HepG2 (cell line): ENCODE measurements around the gene SMAD6. TPM values are rescaled to one million over a fixed set of nuclear protein-coding genes. Genes with fewer than 3 reads are reported as not detected.
A peak's percentile ranks its signal among the peaks of the same experiment; 100 is the strongest.

ENCODE experiments used
- ATAC-seq: fragments of 200-7000 bp; cut with Tn5 transposase; 3 replicates; pipeline ENCODE4 v1.9.1; 2020; ENCODE audit warnings: mild to moderate bottlenecking, moderate library complexity
- BruUV-seq: library from RNA; stranded (reverse); fragments of 400-500 nt; replicated peaks from 2 replicates; lab custom pipeline; 2021; lab: Mats Ljungman, UMichigan
- CTCF ChIA-PET: fragments of 300-600 bp; formaldehyde crosslinking; extraction: SDS; loops from one replicate; lab custom pipeline; 2021; ENCODE audit warnings: low total read pairs, inconsistent platforms, low intra/inter-chr PET ratio; lab: Yijun Ruan, JAX
- POLR2A ChIA-PET: fragments of 350-600 bp; sonication (Branson Sonifier 250); formaldehyde crosslinking; loops from one replicate; lab custom pipeline; 2020; ENCODE audit warnings: antibody characterized with exemption, inconsistent platforms; lab: Yijun Ruan, JAX
- DNase-seq: peaks from one replicate; pipeline ENCODE4 v3.0.0-alpha.2; 2015; ENCODE audit warnings: low spot score
- FAIRE-seq: peaks from 3 replicates; lab custom pipeline; 2011; peaks lifted over from hg19 to GRCh38; lab: Jason Lieb, UNC
- H2AFZ ChIP-seq: one replicate; pipeline ENCODE4 v1.6.1; 2011; ENCODE audit warnings: low read length, inconsistent platforms
- H3K27ac ChIP-seq: fragments of 300-600 bp; 3 replicates; pipeline ENCODE4 v1.8.0; 2011; ENCODE audit warnings: mixed run types, mild to moderate bottlenecking, mixed read lengths, low read length, inconsistent platforms; ENCODE audit not compliant: insufficient read depth; ENCODE audit errors: extremely low read length
- H3K27me3 ChIP-seq, 2 experiments: fragments of 200-600 bp in 1 of 2; 2 replicates in 1 of 2; 3 replicates in 1 of 2; pipeline versions ENCODE4 v1.6.0 to v1.8.0; 2011; ENCODE audit warnings: low read length in 2 of 2, mild to moderate bottlenecking in 2 of 2, moderate library complexity in 2 of 2, inconsistent platforms in 1 of 2; ENCODE audit not compliant: insufficient read depth in 2 of 2, control insufficient read depth in 1 of 2
- H3K36me3 ChIP-seq, 2 experiments: fragments of 200-600 bp in 1 of 2; replicated peaks in 1 of 2; 2 replicates in 1 of 2; 3 replicates in 1 of 2; pipeline versions ENCODE4 v1.5.1 to v1.8.0; 2011; ENCODE audit warnings: low read length in 2 of 2, inconsistent platforms in 1 of 2; ENCODE audit not compliant: insufficient read depth in 2 of 2, control insufficient read depth in 1 of 2
- H3K4me1 ChIP-seq: 2 replicates; pipeline ENCODE4 v1.5.1; 2012; ENCODE audit warnings: low read length, inconsistent platforms; ENCODE audit not compliant: insufficient read depth
- H3K4me2 ChIP-seq: 2 replicates; pipeline ENCODE4 v1.6.0; 2011; ENCODE audit warnings: low read depth, low read length, inconsistent platforms
- H3K4me3 ChIP-seq, 3 experiments: fragments of 200-600 bp in 1 of 3; sonication (generic), shearing (Covaris generic) in 1 of 3; replicated peaks in 1 of 3; 2 replicates each; pipeline ENCODE4 v1.5.1; 2011 to 2016; ENCODE audit warnings: low read length in 3 of 3, inconsistent platforms in 2 of 3, low read depth in 2 of 3, mild to moderate bottlenecking in 2 of 3, control low read depth in 1 of 3, mixed read lengths in 1 of 3; ENCODE audit not compliant: insufficient read depth in 1 of 3
- H3K79me2 ChIP-seq: one replicate; pipeline ENCODE4 v1.6.1; 2011; ENCODE audit warnings: low read length, inconsistent platforms; ENCODE audit not compliant: insufficient read depth
- H3K9ac ChIP-seq: 2 replicates; pipeline ENCODE4 v1.6.0; 2011; ENCODE audit warnings: mild to moderate bottlenecking, low read depth, low read length, inconsistent platforms; ENCODE audit not compliant: insufficient read depth
- H3K9me3 ChIP-seq: 2 replicates; pipeline ENCODE4 v1.5.1; 2012; ENCODE audit warnings: mild to moderate bottlenecking, low read length
- H4K20me1 ChIP-seq: 2 replicates; pipeline ENCODE4 v1.6.0; 2011; ENCODE audit warnings: inconsistent platforms, mild to moderate bottlenecking, low read length, moderate library complexity; ENCODE audit not compliant: insufficient read depth
- NKX3-1 ChIP-seq: sonication (generic); formaldehyde crosslinking; IDR thresholded peaks from 2 replicates; pipeline ENCODE4 v1.5.0; 2020; ENCODE audit warnings: missing genetic modification reagents
- RFXANK ChIP-seq: IDR thresholded peaks from 2 replicates; pipeline ENCODE4 v1.6.1; 2016
- SOX5 ChIP-seq: IDR thresholded peaks from 2 replicates; pipeline ENCODE4 v1.6.1; 2016; ENCODE audit warnings: borderline replicate concordance
- SP4 ChIP-seq: sonication (generic); formaldehyde crosslinking; IDR thresholded peaks from 2 replicates; pipeline ENCODE4 v1.8.1; 2023; ENCODE audit warnings: mild to moderate bottlenecking, missing genetic modification reagents
- ZMYM2 ChIP-seq: sonication (generic); formaldehyde crosslinking; IDR thresholded peaks from 2 replicates; pipeline ENCODE4 v1.8.0; 2022; ENCODE audit warnings: mild to moderate bottlenecking, missing genetic modification reagents
- ZNF484 ChIP-seq: sonication (generic); formaldehyde crosslinking; IDR thresholded peaks from 2 replicates; pipeline ENCODE4 v1.5.1; 2020; ENCODE audit warnings: mild to moderate bottlenecking, low read depth, missing genetic modification reagents, borderline replicate concordance
- WGBS: methylation state at CpG from one replicate; pipeline ENCODE4 v1.1.6; 2017; ENCODE audit warnings: low lambda C conversion rate; 5-methylcytosine and 5-hydroxymethylcytosine counted together
- in situ Hi-C: cut with HindIII; loops from 2 replicates; pipeline ENCODE4 v1.10.0; 2017; ENCODE audit warnings: low pct_unique_long_range_greater_than_20kb; ENCODE audit not compliant: extremely low pct_ligation_motif_present
- intact Hi-C: fragments of 100-400 bp; cut with micrococcal nuclease; formaldehyde crosslinking; loops from one replicate; pipeline ENCODE4 v1.10.0; 2022; ENCODE audit not compliant: unreplicated experiment
- polyA plus RNA-seq, 8 experiments: library from polyadenylated mRNA; depleted of rRNA in 3 of 8; stranded (reverse) in 7 of 8; unstranded in 1 of 8; fragments of >200 nt; fragmentation: Illumina TruSeq in 4 of 8; extraction: Trizol in 4 of 8; gene quantifications; 2 replicates each; pipeline versions ENCODE4 v1.2.1 to v1.2.3, GENCODE V29; 2011 to 2016; ENCODE audit warnings: low read depth in 4 of 8, missing spikeins in 1 of 8, mixed read lengths in 1 of 8; ENCODE audit not compliant: insufficient read depth in 1 of 8
- total RNA-seq, 5 experiments: library from RNA; depleted of rRNA; stranded (reverse); fragments of >200 nt; fragmentation: Illumina TruSeq; extraction: Trizol; gene quantifications; 2 replicates each; pipeline ENCODE4 v1.2.3, GENCODE V29; 2016; ENCODE audit warnings: low read depth in 1 of 5
- TF ChIP-seq, protein P1 (sequence below): sonication (generic); formaldehyde crosslinking; IDR thresholded peaks from 2 replicates; pipeline ENCODE4 v1.9.0; 2021; ENCODE audit warnings: missing genetic modification reagents, borderline replicate concordance
- TF ChIP-seq, protein P2 (sequence below): sonication (generic); formaldehyde crosslinking; IDR thresholded peaks from 2 replicates; pipeline ENCODE4 v1.4.0; 2020; ENCODE audit warnings: mild to moderate bottlenecking, low read depth, missing genetic modification reagents
- TF ChIP-seq, protein P3 (sequence below), 2 experiments: sonication (generic) in 1 of 2; formaldehyde crosslinking in 1 of 2; IDR thresholded peaks; 2 replicates each; pipeline versions ENCODE4 v1.4.0 to v1.6.1; 2016 to 2020; ENCODE audit warnings: borderline replicate concordance in 1 of 2, low read depth in 1 of 2, mild to moderate bottlenecking in 1 of 2, missing genetic modification reagents in 1 of 2
- TF ChIP-seq, protein P4 (sequence below): sonication (generic); formaldehyde crosslinking; IDR thresholded peaks from 2 replicates; pipeline ENCODE4 v1.5.1; 2020; ENCODE audit warnings: mild to moderate bottlenecking, missing genetic modification reagents, moderate library complexity

Gene SMAD6
- total and polyA plus RNA-seq, 2 of the 13 experiments (the other 11 are each of a cell fraction or from before 2014, with no cell fraction given): 3.3 to 4.4 TPM

DNA sequence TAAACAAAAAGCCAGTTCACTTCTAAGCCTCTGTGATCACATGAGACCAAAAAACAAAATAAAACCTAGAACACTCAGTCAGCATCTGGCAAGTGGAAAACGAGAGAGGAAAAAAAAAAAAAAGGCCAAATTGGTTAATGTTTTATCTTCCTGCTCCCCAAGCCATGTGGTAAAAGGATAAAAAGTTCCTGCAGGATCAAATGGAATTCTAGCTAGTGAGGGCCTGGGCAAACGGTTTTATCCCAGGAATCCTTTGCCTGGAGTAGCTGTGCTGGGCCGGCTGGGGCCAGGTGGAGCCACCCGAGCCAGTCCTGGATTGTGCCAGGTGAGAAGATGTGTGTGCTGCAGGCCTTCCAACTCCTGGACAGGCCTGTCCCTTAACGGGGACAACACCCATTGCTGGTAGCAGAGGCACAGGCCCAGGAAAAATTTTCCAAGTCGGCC is 13.2 kb downstream of the SMAD6 start:
- H3K9me3 ChIP-seq: no peaks in the 10 kb centered on the region
- H3K79me2 ChIP-seq: no peaks in the 10 kb centered on the region
- CTCF ChIA-PET: no interaction called here
- H3K27me3 ChIP-seq: no peaks in the 10 kb centered on the region
- POLR2A ChIA-PET: interaction anchor here (0.6 to 2.1 kb wide), 2 partner anchors 11 to 14 kb away, joined by 3 to 15 read pairs; no protein-coding TSS in a partner anchor
- peaks cover 0 to 23% of the 10 kb centered on the region in 2 experiments; a peak in 2 of 5 replicates for H3K36me3 ChIP-seq
- H3K9ac ChIP-seq: no peak overlapping the region
- BruUV-seq: no TSS peak
- H3K27ac ChIP-seq: peak overlapping the region; percentile 27
- in situ Hi-C loops: no loop called here
- no peak overlapping the region for H3K4me3 ChIP-seq
- DNase-seq (peak; percentile 58), ATAC-seq (peak; percentile 73), FAIRE-seq (peak; percentile 46)
- no peak overlapping the region for H3K4me2 ChIP-seq
- WGBS: 45% methylated on average over 6 of the region's 6 CpGs
- intact Hi-C loops: no loop called here
- no peak overlapping the region for H2AFZ ChIP-seq
- H3K4me1 ChIP-seq: peaks cover 20% of the 10 kb centered on the region
- H4K20me1 ChIP-seq: no peaks in the 10 kb centered on the region
- no peak for TF ChIP-seq RFXANK
- TF ChIP-seq, protein P1, sequence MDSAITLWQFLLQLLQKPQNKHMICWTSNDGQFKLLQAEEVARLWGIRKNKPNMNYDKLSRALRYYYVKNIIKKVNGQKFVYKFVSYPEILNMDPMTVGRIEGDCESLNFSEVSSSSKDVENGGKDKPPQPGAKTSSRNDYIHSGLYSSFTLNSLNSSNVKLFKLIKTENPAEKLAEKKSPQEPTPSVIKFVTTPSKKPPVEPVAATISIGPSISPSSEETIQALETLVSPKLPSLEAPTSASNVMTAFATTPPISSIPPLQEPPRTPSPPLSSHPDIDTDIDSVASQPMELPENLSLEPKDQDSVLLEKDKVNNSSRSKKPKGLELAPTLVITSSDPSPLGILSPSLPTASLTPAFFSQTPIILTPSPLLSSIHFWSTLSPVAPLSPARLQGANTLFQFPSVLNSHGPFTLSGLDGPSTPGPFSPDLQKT (CRISPR knock-in tag): no peak
- TF ChIP-seq, protein P2, sequence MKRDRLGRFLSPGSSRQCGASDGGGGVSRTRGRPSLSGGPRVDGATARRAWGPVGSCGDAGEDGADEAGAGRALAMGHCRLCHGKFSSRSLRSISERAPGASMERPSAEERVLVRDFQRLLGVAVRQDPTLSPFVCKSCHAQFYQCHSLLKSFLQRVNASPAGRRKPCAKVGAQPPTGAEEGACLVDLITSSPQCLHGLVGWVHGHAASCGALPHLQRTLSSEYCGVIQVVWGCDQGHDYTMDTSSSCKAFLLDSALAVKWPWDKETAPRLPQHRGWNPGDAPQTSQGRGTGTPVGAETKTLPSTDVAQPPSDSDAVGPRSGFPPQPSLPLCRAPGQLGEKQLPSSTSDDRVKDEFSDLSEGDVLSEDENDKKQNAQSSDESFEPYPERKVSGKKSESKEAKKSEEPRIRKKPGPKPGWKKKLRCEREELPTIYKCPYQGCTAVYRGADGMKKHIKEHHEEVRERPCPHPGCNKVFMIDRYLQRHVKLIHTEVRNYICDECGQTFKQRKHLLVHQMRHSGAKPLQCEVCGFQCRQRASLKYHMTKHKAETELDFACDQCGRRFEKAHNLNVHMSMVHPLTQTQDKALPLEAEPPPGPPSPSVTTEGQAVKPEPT (CRISPR knock-in tag): no peak
- TF ChIP-seq, protein P3, sequence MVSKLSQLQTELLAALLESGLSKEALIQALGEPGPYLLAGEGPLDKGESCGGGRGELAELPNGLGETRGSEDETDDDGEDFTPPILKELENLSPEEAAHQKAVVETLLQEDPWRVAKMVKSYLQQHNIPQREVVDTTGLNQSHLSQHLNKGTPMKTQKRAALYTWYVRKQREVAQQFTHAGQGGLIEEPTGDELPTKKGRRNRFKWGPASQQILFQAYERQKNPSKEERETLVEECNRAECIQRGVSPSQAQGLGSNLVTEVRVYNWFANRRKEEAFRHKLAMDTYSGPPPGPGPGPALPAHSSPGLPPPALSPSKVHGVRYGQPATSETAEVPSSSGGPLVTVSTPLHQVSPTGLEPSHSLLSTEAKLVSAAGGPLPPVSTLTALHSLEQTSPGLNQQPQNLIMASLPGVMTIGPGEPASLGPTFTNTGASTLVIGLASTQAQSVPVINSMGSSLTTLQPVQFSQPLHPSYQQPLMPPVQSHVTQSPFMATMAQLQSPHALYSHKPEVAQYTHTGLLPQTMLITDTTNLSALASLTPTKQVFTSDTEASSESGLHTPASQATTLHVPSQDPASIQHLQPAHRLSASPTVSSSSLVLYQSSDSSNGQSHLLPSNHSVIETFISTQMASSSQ (IDR thresholded peaks at IDR 0.05; ENCODE audit: low read depth): peak; percentile 68
- TF ChIP-seq, protein P3 (CRISPR knock-in tag; IDR thresholded peaks at IDR 0.05; ENCODE audit: borderline replicate concordance): peak; percentile 67; the same call in 1 of the 2 replicates
- TF ChIP-seq, protein P4, sequence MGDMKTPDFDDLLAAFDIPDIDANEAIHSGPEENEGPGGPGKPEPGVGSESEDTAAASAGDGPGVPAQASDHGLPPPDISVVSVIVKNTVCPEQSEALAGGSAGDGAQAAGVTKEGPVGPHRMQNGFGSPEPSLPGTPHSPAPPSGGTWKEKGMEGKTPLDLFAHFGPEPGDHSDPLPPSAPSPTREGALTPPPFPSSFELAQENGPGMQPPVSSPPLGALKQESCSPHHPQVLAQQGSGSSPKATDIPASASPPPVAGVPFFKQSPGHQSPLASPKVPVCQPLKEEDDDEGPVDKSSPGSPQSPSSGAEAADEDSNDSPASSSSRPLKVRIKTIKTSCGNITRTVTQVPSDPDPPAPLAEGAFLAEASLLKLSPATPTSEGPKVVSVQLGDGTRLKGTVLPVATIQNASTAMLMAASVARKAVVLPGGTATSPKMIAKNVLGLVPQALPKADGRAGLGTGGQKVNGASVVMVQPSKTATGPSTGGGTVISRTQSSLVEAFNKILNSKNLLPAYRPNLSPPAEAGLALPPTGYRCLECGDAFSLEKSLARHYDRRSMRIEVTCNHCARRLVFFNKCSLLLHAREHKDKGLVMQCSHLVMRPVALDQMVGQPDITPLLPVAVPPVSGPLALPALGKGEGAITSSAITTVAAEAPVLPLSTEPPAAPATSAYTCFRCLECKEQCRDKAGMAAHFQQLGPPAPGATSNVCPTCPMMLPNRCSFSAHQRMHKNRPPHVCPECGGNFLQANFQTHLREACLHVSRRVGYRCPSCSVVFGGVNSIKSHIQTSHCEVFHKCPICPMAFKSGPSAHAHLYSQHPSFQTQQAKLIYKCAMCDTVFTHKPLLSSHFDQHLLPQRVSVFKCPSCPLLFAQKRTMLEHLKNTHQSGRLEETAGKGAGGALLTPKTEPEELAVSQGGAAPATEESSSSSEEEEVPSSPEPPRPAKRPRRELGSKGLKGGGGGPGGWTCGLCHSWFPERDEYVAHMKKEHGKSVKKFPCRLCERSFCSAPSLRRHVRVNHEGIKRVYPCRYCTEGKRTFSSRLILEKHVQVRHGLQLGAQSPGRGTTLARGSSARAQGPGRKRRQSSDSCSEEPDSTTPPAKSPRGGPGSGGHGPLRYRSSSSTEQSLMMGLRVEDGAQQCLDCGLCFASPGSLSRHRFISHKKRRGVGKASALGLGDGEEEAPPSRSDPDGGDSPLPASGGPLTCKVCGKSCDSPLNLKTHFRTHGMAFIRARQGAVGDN (CRISPR knock-in tag): peak; percentile 40
- no peak for TF ChIP-seq NKX3-1 (CRISPR knock-in tag)
- peak; percentile 8; the same call in 1 of the 2 replicates for TF ChIP-seq SOX5 (CRISPR knock-in tag)
- TF ChIP-seq ZNF484 (CRISPR knock-in tag): no peak
- no peak for TF ChIP-seq ZMYM2 (CRISPR knock-in tag)
- TF ChIP-seq SP4: no peak
